H4 (cell line): Measurements from ENCODE around the gene OLFML2B. TPM values are rescaled to one million over a fixed set of nuclear protein-coding genes. Genes with fewer than 3 reads are reported as not detected.

Experiments
- DNase-seq: peaks from one replicate; pipeline ENCODE4 v3.0.0-alpha.2; 2015; ENCODE audit warnings: low spot score
- total RNA-seq: library from RNA; depleted of rRNA; stranded (reverse); fragments of >200 nt; shearing (Covaris generic); gene quantifications from 2 replicates; pipeline ENCODE4 v1.2.3, GENCODE V29; 2014

Gene OLFML2B
- total RNA-seq, 1 experiment from 2014 or later = 2.1 TPM

DNA sequence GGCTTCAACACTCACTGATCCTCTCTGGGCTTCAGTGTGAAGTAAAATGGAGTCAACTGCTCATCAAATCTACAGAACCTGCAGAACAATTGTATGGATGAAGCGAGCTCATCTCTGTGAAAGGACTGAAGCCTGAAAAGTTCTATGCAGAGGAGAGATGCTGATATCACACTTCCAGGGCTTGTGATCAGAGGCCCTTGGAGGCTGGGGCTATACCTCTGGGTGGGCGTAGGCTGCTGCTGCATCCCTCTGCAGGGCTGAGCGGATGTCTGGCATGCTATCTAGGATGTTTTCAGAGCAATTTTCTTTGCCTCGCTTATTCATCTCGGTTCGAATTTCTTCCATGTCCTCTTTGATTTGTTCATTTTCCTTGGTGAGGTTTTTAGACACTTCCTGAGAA, 17.6 kb downstream of the OLFML2B start:
- no peak for DNase-seq

- DNase-seq = peak; percentile 33
Observed at GRCh38 chr1:162004441-162004950, 19.2 kb downstream of the OLFML2B start.

DNA sequence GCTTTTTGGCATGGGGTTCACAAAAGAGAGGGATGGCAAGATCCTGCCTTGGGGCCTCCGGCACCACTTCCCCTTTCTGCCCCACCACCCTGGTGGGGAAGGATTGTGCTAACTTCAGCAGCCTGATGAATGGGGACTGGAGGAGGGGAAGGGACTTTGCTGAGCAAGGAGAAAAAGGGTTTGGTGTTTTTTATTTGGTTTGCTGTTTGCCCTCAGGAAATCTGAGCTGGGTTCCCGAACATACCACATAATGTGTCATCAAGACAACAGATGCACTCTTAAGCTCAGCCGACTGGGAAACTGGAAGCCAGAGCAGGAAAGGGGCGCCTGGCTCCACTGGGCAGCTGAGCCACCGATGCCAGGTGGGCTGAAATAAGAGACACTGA, 19.8 kb downstream of the OLFML2B start:
- DNase-seq = peak; percentile 95

GRCh38 chr1:162003061-162003829, 20.4 kb downstream of the OLFML2B start:
- peak; percentile 98 for DNase-seq

- DNase-seq = no peak
Observed at GRCh38 chr1:162000053-162000420, 23.6 kb downstream of the OLFML2B start.

- DNase-seq = no peak
Observed at GRCh38 chr1:161999301-162000052, 24.2 kb downstream of the OLFML2B start.

DNA sequence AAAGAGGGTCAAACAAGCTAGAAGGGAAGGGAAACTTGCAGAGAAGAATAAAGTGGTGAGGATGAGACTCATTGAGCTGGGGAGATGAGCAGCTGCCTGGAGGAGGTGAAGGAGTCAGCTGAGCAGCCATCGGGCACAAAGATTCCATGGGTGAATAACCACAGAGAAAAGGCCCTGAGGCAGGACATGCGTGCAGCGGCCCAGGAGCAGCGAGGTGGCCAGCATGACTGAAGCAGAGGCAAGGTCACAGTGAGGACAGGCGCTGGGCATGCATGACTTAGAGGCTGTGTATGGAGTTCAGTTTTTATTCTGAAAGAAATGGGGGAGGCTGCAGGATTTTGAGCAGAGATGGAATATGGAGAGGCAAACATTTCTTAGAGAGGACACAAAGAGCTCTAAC, 24.9 kb downstream of the OLFML2B start:
- DNase-seq = peak; percentile 66

- no peak for DNase-seq
Observed at GRCh38 chr1:161997152-161997551, 26.5 kb downstream of the OLFML2B start.

GRCh38 chr1:161994175-161994668, 29.4 kb downstream of the OLFML2B start:
- DNase-seq = no peak

DNA sequence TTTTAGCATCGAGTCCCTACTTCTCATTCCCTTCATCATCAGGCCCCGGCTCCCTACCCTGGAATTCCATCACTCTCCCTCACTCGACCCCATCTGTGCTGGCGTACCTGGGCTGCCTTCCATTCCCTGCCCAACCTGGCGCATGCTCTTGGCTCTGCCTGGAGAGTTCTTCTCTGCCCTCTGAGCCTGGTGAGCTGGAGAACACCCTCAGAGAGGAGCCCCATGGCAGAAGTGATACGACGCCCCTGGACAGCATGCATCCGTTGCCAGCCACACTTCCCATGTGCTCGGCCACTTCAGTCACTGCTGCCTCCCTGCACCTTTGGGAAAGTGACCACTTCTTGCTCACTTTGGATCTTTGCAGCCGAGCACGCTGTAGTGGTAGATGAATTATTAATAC, 30.1 kb downstream of the OLFML2B start:
- no peak for DNase-seq

DNA sequence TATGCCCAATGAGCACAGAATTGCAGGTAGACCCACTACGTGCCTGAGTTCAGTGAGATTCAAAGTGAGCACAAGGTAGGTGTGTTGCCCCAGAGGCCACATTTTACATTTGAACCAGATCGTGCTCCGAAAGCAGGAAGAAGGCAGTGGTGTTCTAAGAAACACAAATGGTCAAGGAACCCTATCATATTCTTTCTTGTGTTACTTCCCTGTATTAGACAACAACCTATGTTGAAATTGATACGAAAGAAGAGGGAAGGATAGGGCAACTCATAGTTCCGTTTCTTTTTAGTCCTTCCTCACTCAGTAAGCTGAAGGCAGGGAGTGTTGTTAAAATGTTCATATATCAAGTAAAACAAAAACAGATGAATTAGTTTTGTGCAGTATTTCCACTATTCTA, 33.9 kb downstream of the OLFML2B start:
- DNase-seq = no peak

- DNase-seq = peak; percentile 22
Observed at GRCh38 chr1:161989108-161989507, 34.6 kb downstream of the OLFML2B start.

GRCh38 chr1:161988413-161988812, 35.3 kb downstream of the OLFML2B start:
- no peak for DNase-seq

GRCh38 chr1:161987872-161988271, 35.8 kb downstream of the OLFML2B start:
- DNase-seq = no peak

DNA sequence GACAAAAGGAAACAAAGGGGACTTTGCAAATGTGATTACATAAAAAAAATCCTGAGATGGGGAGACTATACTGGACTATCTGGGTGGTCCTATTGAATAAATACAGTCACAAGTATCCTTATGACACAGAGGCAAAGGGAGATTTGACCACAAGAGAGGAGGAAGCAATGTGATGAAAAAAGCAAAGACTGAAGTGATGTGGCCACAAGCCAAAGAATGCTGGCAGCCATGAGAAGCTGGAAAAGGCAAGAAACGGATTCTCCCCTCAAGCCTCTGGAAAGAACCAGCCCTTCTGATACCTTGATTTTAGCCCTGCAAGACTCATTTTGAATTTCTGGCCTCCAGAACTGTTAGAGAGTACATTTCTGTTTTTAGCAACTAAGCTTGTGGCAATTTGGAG, 36.4 kb downstream of the OLFML2B start:
- no peak for DNase-seq

DNA sequence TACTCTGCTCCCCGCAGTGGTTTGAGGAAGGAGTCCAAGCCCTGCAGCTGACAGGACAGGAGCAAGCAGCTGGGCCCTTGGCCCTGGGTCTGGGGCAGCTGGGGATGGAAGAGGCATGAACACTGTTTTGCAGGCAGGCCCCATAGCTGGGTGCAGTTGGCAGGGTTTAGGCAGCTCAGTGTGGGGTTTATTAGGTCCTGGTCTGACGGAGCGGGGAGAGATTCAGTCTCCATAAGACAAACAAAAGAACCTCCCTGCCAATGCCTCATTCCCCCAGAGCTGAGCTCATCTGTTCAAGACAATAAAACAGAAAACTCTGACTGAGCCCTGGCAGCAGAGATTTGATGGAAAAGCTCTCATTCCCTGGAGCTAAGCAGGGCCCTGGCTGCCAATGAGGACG, 37.3 kb downstream of the OLFML2B start:
- no peak for DNase-seq

DNA sequence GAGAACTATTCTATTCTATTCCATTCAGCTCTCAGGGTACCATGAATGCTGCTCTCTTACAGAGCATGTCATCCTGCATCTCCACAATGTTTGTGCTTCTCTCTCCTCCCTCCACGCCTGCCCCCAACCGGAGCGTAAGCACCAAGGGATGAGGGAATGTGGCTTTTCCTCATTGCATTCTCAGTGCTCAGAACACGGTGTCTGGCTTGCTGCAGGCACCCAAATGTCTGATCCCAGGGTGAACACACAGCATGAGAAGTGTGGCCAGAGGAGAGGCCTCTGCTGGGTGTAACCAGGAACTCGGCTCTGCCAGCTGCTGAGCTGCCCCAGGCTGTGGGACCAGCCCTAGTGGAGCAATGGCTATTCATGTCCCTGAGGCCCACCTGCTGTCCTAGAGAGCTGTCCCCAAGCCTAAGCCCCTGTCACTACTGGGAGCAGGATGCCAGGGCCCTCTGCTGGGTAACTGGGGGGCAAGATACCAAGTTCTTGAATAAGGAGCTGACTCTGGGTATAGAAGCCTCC, 38.3 kb downstream of the OLFML2B start:
- no peak for DNase-seq

DNA sequence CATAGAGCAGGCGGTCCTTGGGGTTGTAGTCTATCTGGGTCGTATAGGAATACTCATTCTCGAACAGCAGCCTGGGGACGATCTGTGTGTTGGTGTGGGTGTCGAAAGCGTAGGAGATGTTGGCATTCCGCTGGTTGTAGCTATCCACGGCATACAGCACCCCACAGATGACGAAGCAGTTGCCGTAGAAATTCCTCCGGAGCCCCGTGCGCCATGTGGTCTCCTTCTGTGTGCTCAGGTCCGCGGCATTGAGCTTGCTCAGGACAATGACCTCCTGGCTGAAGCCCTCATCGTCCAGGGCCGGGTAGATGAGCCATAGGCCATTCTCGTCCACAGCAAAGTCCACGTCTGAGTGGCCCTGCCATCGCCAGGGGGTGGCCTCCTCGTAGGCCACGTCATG, 39.9 kb downstream of the OLFML2B start:
- DNase-seq = no peak

DNA sequence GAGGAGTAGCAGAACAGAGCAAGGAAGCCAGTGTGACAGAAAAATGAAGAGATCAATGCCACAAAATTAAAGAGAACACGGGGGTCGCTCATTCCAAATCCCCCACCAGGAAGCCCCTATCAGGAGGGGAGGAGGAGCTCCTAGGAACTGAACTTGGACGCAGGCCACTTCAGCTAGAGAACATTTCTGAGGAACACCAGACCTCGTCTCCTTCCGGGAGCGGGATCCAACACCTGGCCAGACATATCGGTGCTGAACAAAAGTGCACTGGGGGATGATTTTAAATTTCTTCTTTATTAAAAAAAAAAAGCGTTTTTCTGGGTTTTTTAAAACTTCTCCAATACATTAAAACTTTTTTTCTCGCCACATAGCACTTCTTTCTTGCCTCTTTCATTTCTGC, 40.8 kb downstream of the OLFML2B start:
- DNase-seq = no peak

GRCh38 chr1:161982507-161982895, 41.2 kb downstream of the OLFML2B start:
- no peak for DNase-seq

GRCh38 chr1:161981735-161982506, 41.7 kb downstream of the OLFML2B start:
- no peak for DNase-seq

DNA sequence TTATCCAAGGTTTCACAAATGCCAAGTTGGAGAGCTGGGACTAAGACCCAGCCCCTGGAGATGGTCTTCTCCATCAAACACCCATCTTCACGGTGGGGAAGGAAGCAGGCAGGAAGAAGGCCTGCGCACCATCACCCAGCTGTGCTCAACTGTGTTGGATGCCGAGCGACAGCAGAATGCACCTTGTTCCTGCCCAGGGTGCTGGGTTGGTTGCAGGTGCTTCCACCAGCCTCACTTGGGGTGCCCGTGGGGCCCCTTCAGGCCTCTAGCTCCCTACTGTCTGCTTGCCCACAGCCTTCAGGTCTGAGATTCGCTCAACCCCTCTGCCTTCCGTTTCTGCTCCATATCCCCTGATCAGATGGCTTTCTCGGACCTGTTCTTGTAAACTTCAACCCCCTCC, 42.5 kb downstream of the OLFML2B start:
- DNase-seq = no peak
